GM12878 (cell line): ENCODE results near the gene ZFP91. TPM values are rescaled to one million over a fixed set of nuclear protein-coding genes. Genes with fewer than 3 reads are reported as not detected.

Experiments
- BCL11A ChIP-seq: IDR thresholded peaks from 2 replicates; pipeline ENCODE4 v1.6.1; 2011; ENCODE audit warnings: low read depth, low read length
- EED ChIP-seq: sonication (generic); IDR thresholded peaks from 2 replicates; pipeline ENCODE4 v1.6.1; 2016; ENCODE audit warnings: antibody characterized with exemption, low read depth
- GATAD2B ChIP-seq: fragments of 450-650 bp; conservative IDR thresholded peaks from 2 replicates; pipeline ENCODE4 v1.6.1; 2017; ENCODE audit warnings: low read depth, mild to moderate bottlenecking, moderate library complexity
- IKZF2 ChIP-seq, 2 experiments: fragments of 450-650 bp; IDR thresholded peaks; 2 replicates each; pipeline ENCODE4 v1.6.1; 2017; ENCODE audit warnings: mild to moderate bottlenecking in 2 of 2, moderate library complexity in 2 of 2
- RAD51 ChIP-seq: fragments of 450-650 bp; IDR thresholded peaks from 2 replicates; pipeline ENCODE4 v1.6.1; 2016; ENCODE audit warnings: moderate library complexity, mild to moderate bottlenecking, inconsistent platforms
- RCOR1 ChIP-seq: conservative IDR thresholded peaks from 2 replicates; pipeline ENCODE4 v1.6.1; 2012; ENCODE audit warnings: low read depth, low read length, improper control_type of control experiment
- RELA ChIP-seq: fragments of 450-650 bp; IDR thresholded peaks from 2 replicates; pipeline ENCODE4 v1.8.0; 2014; ENCODE audit warnings: borderline replicate concordance; ENCODE audit not compliant: partially characterized antibody
- SMARCA5 ChIP-seq: fragments of 450-650 bp; IDR thresholded peaks from 2 replicates; pipeline ENCODE4 v1.6.1; 2017; ENCODE audit warnings: mild to moderate bottlenecking
- TARDBP ChIP-seq: IDR thresholded peaks from 2 replicates; pipeline ENCODE4 v1.6.1; 2016; ENCODE audit warnings: borderline replicate concordance
- YBX1 ChIP-seq: fragments of 450-650 bp; IDR thresholded peaks from 2 replicates; pipeline ENCODE4 v1.6.1; 2016; ENCODE audit warnings: antibody characterized with exemption
- ZNF384 ChIP-seq: IDR thresholded peaks from 2 replicates; pipeline ENCODE4 v1.6.1; 2012; ENCODE audit warnings: low read depth, mild to moderate bottlenecking, low read length, improper control_type of control experiment, borderline replicate concordance
- polyA plus RNA-seq, 11 experiments: library from polyadenylated mRNA; depleted of rRNA in 4 of 11; unstranded in 6 of 11; stranded (reverse) in 5 of 11; fragments of >200 nt; fragmentation: Nextera tagmentation in 4 of 11; fragmentation: Illumina TruSeq in 1 of 11; extraction: Ambion mirVana in 4 of 11; extraction: Trizol in 1 of 11; gene quantifications; 1 replicate in 1 of 11; 2 replicates in 10 of 11; pipeline versions ENCODE4 v1.2.1 to v1.2.3, GENCODE V29; 2011 to 2016; ENCODE audit warnings: inconsistent platforms in 2 of 11, missing spikeins in 2 of 11, low read depth in 1 of 11
- total RNA-seq, 4 experiments: library from RNA; depleted of rRNA in 3 of 4; stranded (reverse); fragments of >200 nt in 3 of 4; fragmentation: Illumina TruSeq in 1 of 4; extraction: Trizol in 1 of 4; gene quantifications; 2 replicates each; pipeline versions ENCODE4 v1.2.1 to v1.2.3, GENCODE V29; 2013 to 2021
- TF ChIP-seq, protein P1 (sequence below): fragments of 450-650 bp; IDR thresholded peaks from 2 replicates; pipeline ENCODE4 v1.6.1; 2017; ENCODE audit warnings: mild to moderate bottlenecking, moderate library complexity
- TF ChIP-seq, protein P2 (sequence below): fragments of 150-350 bp; IDR thresholded peaks from 2 replicates; pipeline ENCODE4 v1.6.1; 2014; ENCODE audit warnings: mild to moderate bottlenecking, low read depth, low read length
- TF ChIP-seq, protein P3 (sequence below): fragments of 450-650 bp; conservative IDR thresholded peaks from 2 replicates; pipeline ENCODE4 v1.6.1; 2017; ENCODE audit warnings: mild to moderate bottlenecking, moderate library complexity
- TF ChIP-seq, protein P4 (sequence below): IDR thresholded peaks from 2 replicates; pipeline ENCODE4 v1.6.1; 2012; ENCODE audit warnings: improper control_type of control experiment, low read depth, low read length; ENCODE audit not compliant: insufficient replicate concordance

Gene ZFP91
- total and polyA plus RNA-seq, 10 of the 15 experiments (the other 5 are each of a cell fraction or from before 2014, with no cell fraction given): 12.9 to 54.1 (median 31.7) TPM

DNA sequence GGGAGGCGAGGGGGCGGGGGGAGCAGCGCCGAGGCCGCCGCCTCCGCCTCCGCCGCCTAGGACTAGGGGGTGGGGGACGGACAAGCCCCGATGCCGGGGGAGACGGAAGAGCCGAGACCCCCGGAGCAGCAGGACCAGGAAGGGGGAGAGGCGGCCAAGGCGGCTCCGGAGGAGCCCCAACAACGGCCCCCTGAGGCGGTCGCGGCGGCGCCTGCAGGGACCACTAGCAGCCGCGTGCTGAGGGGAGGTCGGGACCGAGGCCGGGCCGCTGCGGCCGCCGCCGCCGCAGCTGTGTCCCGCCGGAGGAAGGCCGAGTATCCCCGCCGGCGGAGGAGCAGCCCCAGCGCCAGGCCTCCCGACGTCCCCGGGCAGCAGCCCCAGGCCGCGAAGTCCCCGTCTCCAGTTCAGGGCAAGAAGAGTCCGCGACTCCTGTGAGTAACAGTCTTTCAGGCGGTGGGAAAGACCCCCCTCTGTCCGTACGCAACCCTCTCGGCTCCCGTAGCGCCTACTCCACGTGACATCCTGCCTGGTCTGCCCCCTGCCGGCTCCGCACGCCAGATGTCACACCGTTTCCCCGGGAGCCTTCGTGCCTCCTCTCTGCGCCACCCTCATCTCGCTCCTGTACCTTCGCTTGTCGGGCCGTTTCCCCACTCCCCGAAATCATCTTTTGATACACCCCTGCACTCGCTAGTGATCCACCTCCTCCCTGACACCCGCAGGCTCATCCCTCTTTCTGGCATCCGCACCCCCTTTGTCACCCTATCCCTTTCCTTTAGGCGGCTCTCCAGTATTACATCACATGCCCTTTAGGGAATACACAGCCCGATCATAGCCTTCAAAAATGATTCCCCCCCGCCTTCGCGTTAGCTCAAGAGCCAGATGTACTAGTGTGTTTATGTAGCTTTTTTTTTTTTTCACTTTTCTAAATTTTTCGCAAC is 598 bp downstream of the ZFP91 start (continued):
- TF ChIP-seq, protein P1, sequence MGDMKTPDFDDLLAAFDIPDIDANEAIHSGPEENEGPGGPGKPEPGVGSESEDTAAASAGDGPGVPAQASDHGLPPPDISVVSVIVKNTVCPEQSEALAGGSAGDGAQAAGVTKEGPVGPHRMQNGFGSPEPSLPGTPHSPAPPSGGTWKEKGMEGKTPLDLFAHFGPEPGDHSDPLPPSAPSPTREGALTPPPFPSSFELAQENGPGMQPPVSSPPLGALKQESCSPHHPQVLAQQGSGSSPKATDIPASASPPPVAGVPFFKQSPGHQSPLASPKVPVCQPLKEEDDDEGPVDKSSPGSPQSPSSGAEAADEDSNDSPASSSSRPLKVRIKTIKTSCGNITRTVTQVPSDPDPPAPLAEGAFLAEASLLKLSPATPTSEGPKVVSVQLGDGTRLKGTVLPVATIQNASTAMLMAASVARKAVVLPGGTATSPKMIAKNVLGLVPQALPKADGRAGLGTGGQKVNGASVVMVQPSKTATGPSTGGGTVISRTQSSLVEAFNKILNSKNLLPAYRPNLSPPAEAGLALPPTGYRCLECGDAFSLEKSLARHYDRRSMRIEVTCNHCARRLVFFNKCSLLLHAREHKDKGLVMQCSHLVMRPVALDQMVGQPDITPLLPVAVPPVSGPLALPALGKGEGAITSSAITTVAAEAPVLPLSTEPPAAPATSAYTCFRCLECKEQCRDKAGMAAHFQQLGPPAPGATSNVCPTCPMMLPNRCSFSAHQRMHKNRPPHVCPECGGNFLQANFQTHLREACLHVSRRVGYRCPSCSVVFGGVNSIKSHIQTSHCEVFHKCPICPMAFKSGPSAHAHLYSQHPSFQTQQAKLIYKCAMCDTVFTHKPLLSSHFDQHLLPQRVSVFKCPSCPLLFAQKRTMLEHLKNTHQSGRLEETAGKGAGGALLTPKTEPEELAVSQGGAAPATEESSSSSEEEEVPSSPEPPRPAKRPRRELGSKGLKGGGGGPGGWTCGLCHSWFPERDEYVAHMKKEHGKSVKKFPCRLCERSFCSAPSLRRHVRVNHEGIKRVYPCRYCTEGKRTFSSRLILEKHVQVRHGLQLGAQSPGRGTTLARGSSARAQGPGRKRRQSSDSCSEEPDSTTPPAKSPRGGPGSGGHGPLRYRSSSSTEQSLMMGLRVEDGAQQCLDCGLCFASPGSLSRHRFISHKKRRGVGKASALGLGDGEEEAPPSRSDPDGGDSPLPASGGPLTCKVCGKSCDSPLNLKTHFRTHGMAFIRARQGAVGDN: peak; percentile 81
- peak; percentile 94 for TF ChIP-seq RAD51
- 0 out of 2 replicates have a peak, but pooled peaks have one; percentile 22 for TF ChIP-seq RCOR1
- TF ChIP-seq TARDBP: no peak; the same call in none of the 2 replicates
- TF ChIP-seq GATAD2B: peak; percentile 97
- TF ChIP-seq IKZF2 (IDR thresholded peaks at IDR 0.05): peak; percentile 78 to 79; a peak in 3 of 4 replicates
- no peak for TF ChIP-seq ZNF384
- peak; percentile 25; the same call in 1 of the 2 replicates for TF ChIP-seq YBX1
- TF ChIP-seq, protein P2, sequence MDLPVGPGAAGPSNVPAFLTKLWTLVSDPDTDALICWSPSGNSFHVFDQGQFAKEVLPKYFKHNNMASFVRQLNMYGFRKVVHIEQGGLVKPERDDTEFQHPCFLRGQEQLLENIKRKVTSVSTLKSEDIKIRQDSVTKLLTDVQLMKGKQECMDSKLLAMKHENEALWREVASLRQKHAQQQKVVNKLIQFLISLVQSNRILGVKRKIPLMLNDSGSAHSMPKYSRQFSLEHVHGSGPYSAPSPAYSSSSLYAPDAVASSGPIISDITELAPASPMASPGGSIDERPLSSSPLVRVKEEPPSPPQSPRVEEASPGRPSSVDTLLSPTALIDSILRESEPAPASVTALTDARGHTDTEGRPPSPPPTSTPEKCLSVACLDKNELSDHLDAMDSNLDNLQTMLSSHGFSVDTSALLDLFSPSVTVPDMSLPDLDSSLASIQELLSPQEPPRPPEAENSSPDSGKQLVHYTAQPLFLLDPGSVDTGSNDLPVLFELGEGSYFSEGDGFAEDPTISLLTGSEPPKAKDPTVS: 0 out of 2 replicates have a peak, but pooled peaks have one; percentile 38
- TF ChIP-seq, protein P3, sequence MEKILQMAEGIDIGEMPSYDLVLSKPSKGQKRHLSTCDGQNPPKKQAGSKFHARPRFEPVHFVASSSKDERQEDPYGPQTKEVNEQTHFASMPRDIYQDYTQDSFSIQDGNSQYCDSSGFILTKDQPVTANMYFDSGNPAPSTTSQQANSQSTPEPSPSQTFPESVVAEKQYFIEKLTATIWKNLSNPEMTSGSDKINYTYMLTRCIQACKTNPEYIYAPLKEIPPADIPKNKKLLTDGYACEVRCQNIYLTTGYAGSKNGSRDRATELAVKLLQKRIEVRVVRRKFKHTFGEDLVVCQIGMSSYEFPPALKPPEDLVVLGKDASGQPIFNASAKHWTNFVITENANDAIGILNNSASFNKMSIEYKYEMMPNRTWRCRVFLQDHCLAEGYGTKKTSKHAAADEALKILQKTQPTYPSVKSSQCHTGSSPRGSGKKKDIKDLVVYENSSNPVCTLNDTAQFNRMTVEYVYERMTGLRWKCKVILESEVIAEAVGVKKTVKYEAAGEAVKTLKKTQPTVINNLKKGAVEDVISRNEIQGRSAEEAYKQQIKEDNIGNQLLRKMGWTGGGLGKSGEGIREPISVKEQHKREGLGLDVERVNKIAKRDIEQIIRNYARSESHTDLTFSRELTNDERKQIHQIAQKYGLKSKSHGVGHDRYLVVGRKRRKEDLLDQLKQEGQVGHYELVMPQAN: peak; percentile 85
- TF ChIP-seq RELA: peak; percentile 96
- TF ChIP-seq, protein P4, sequence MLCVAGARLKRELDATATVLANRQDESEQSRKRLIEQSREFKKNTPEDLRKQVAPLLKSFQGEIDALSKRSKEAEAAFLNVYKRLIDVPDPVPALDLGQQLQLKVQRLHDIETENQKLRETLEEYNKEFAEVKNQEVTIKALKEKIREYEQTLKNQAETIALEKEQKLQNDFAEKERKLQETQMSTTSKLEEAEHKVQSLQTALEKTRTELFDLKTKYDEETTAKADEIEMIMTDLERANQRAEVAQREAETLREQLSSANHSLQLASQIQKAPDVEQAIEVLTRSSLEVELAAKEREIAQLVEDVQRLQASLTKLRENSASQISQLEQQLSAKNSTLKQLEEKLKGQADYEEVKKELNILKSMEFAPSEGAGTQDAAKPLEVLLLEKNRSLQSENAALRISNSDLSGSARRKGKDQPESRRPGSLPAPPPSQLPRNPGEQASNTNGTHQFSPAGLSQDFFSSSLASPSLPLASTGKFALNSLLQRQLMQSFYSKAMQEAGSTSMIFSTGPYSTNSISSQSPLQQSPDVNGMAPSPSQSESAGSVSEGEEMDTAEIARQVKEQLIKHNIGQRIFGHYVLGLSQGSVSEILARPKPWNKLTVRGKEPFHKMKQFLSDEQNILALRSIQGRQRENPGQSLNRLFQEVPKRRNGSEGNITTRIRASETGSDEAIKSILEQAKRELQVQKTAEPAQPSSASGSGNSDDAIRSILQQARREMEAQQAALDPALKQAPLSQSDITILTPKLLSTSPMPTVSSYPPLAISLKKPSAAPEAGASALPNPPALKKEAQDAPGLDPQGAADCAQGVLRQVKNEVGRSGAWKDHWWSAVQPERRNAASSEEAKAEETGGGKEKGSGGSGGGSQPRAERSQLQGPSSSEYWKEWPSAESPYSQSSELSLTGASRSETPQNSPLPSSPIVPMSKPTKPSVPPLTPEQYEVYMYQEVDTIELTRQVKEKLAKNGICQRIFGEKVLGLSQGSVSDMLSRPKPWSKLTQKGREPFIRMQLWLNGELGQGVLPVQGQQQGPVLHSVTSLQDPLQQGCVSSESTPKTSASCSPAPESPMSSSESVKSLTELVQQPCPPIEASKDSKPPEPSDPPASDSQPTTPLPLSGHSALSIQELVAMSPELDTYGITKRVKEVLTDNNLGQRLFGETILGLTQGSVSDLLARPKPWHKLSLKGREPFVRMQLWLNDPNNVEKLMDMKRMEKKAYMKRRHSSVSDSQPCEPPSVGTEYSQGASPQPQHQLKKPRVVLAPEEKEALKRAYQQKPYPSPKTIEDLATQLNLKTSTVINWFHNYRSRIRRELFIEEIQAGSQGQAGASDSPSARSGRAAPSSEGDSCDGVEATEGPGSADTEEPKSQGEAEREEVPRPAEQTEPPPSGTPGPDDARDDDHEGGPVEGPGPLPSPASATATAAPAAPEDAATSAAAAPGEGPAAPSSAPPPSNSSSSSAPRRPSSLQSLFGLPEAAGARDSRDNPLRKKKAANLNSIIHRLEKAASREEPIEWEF: no peak
- no peak for TF ChIP-seq BCL11A
- peak; percentile 67 for TF ChIP-seq EED
- peak; percentile 92 for TF ChIP-seq SMARCA5
